Skin of body (tissue), 2 donors: ENCODE measurements around the gene CNPY3. TPM values are rescaled to one million over a fixed set of nuclear protein-coding genes. Genes with fewer than 3 reads are reported as not detected.
A peak's percentile ranks its signal among the peaks of the same experiment; 100 is the strongest.

Source experiments
- DNase-seq: peaks from one replicate; lab custom pipeline; 2025; lab: John Stamatoyannopoulos, UW
- total RNA-seq: library from RNA; depleted of rRNA; stranded (reverse); fragments of >200 nt; gene quantifications from one replicate; pipeline ENCODE4 v1.2.3, GENCODE V29; 2014

Gene CNPY3
- total RNA-seq, 1 donor from 2014 or later: 18.1 TPM

- no peak for DNase-seq
Observed at GRCh38 chr6:42959917-42960242, 30.6 kb downstream of the CNPY3 start.

GRCh38 chr6:42960243-42961019, 31.2 kb downstream of the CNPY3 start, which contains the start of gene GNMT:
Gene GNMT (plus strand): TSS chr6:42960754. CDS start chr6:42960768, 14 bp downstream.
- no peak for DNase-seq

DNA sequence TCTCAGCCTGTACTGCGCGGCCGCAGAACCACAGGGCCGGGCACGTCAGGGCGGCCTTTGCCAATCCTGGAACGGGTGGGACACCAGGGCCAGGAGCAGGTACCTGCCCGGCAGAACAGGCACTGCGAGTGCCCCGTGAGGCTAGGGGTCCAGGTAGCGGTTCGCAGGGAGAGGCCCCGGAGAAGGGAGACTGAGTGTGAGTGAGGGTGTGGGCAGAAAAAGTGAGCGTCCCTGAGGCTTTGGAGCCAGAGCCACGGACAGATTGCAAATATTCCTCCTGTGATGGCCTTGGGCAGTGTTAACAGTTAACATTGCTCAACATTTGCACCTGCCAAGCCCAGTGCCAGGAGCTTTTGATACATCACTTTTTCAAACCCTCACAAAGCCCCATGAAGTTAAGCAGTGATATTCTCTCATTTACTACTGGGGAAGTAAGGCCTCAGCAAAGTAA, 31.8 kb downstream of the CNPY3 start:
- DNase-seq: no peak

GRCh38 chr6:42962096-42962495, 32.8 kb downstream of the CNPY3 start:
- no peak for DNase-seq

- no peak for DNase-seq
Observed at GRCh38 chr6:42962502-42963178, 33.4 kb downstream of the CNPY3 start.

- DNase-seq: no peak
Observed at GRCh38 chr6:42963179-42963854, 34.0 kb downstream of the CNPY3 start.

DNA sequence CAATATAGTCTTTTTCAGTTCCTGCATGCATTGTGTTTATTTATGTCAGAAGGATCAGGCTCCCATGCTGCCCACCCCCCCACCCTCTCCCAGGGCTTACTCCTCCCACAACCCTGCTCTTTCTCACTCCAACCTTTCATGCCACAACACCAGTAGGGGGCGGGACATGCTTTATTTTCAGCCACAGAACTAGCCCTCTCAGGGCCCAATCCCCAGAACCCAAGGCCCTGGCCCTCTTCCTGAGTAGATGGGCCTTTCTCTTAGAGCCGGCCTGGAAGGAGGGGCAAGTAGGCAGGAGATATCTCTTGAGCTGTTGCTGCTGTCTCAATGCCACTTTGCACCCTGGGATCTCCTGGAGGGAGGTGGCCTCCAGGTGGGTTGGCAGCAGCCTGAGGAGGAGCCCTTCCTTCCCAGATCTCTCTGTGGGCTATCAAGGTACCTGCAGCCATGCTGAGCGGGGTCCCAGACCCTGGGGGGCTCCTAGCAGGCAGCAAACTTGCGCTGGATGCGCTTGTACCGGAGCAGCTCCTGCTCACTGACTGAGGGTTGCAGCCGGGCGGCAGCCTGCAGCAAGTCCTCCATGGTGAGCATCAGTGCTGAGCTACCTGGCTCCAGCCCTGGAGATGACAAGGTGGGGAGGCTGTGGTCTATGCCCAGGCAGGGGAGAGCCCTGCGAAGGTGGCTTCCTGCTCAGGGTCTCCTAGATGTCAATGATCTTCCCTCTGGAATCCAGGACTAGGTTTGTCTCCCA, 34.8 kb downstream of the CNPY3 start:
- DNase-seq: no peak

- no peak for DNase-seq
Observed at GRCh38 chr6:42966571-42966970, 37.3 kb downstream of the CNPY3 start.

DNA sequence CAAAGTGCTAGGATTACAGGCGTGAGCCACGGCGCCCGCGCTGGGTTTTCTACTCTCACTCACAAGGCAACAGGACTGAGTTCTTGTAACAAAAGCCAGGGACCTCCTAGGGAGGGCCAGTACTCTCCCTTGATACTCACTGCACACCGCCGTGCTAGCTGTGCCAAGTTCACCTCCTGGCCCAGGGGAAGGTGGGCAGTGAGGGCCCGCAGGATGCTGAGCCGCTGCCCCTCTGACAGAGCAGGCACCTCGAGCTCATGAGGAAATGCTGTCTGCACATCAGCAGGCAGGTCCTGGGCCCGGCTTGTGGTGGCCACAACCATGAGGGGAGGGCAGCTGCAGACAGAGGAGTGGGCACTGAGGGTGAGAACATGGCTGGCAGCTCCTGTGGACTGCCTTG, 37.9 kb downstream of the CNPY3 start:
- no peak for DNase-seq

DNA sequence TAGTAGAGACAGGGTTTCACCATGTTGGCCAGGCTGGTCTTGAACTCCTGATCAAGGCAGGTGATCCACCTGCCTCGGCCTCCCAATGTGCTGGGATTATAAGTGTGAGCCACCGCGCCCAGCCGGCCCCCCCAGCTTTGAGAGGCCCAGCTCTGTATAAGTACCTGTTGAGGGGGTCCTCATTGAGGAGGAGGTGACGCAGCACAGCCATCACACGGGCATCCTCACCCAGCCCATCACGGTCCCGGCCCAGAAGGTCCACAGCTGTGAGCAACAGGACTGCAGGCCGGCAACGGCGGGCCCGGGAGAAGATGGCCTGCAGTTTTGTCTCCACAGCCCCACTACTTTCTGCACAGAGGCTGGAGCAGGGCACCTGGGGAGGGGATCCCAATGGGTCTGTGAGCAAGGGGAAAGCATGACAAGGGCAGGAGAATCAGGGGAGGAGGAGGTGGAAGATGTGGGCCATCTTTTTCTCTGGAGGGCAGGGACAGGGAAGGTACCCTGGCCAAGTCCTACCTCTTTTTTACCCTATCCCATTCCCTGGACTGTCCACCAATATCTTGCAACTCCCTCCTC, 38.9 kb downstream of the CNPY3 start:
- DNase-seq: no peak

- DNase-seq: no peak
Observed at GRCh38 chr6:42968783-42969182, 39.5 kb downstream of the CNPY3 start.

GRCh38 chr6:42969431-42969830, 40.2 kb downstream of the CNPY3 start:
- DNase-seq: no peak

- no peak for DNase-seq
Observed at GRCh38 chr6:42969934-42970333, 40.7 kb downstream of the CNPY3 start.

- DNase-seq: no peak
Observed at GRCh38 chr6:42970871-42971612, 41.8 kb downstream of the CNPY3 start.

GRCh38 chr6:42971746-42972327, 42.6 kb downstream of the CNPY3 start:
- DNase-seq: no peak

DNA sequence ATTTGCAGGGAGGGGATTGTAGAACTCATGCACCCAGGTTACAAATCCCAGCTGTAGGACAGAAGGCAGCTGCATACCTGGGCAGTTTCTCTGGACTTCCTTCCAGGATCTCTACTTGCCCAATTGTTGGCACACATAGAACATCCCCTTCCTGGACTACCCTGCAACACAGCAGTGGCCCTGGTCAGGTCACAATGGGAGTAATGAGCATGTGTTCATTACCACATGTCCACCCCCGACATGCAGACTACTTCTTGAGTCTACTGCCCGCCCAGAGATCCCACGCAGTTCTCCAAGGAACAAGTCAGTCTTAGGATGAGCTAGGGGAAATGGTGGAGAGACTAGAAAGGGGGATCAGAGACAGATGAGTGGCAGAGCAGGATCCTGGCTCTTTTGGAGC, 44.6 kb downstream of the CNPY3 start:
- DNase-seq: no peak

DNA sequence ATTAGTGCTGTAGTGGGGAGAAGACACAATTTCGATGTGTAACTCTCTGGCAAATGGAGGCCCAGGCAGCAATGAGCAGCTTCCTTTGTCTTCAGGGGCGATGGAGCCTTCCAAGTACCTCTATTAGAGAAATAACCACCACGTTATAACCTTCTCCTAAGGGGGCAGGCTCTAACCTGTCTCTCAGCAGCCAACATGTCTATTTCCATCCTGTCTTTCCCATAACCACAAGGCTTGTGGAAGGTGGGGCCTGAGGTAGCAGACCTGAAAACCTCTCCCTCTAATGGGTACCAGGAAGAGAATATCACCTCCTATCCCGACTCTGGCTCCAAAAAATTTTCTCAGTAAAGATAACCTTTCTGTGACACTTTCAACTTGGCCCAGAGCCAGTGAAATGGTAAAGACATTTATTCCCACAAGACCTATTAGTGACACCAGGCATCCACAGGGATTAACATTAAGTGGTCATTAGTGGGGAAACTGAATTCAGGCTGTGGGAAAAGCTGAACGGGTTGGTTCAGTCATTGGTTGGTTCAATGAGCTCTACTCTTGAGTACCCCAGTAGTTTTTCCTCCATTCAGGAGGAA, 45.7 kb downstream of the CNPY3 start:
- DNase-seq: no peak

DNA sequence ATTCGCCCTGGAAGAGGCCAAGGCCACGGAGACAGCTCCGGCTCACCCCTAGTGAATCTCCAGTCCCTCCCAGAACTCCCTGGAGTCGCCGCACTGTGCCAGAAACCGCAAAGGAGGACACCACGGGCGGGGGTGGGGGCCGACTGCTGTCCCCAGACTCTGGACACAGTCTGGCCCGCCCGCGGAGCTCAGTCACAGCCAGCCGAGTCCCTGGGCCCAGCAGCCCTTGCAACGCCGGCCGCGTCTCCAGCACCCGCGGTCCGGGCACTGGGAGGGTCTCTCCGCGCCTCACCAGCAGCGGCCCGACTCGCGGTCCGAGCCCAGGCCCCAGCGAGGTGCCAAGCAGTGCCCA, 49.2 kb downstream of the CNPY3 start:
- DNase-seq: no peak

GRCh38 chr6:42978839-42979522, 49.7 kb downstream of the CNPY3 start, which contains the start of gene PEX6:
Gene PEX6 (minus strand): TSS chr6:42979181. CDS start chr6:42979150, 31 bp downstream.
- peak; percentile 88 for DNase-seq
